NCI-H1105 (cell line): ENCODE measurements around the gene VSIG10.

ENCODE experiments used
- DNase-seq: peaks from one replicate; lab custom pipeline; 2025; lab: John Stamatoyannopoulos, UW

The VSIG10 gene

DNA sequence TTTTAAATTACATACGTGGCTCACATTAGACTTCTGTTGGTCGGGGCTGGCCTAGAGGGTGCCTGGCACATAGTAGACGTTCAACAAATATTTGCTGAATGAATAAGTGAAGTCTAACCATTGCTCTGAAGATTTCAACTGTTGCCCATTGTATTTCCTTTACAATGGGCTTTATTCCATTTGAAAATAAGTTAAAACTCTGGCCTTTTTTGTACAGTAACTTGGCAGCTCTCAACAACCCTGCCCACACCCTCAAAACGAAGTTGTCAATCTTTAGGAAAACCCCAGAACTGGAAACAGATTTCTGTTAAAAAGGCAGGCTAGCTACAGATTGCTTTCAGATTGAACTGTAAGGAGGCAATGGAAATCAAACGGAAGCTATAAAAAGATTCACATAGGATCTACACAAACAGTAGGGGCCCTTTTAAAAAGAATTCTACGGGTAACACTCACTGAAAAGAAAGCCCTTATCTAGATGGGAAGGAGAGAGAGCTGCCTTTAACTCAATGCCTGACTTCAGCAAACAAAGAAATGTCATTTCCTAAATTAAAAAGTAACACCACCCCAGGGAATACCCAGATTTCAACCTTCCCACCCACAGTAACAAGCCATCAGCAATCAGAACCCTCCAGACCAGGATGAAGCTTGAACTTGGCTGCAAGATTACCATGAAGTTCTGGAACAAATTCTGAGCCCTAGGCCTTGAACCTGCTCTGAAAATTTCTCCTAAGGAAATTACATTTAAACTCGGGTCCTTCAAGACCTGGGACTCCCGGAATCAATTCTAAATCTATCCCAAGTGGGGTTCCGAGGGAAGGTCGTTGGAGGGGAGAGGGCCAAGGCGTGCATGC lies 44.2 kb downstream of the VSIG10 start:
- DNase-seq = no peak

- DNase-seq = no peak
Measured at GRCh38 chr12:118058881-118059280, 44.9 kb downstream of the VSIG10 start.

- DNase-seq = no peak
Measured at GRCh38 chr12:118058227-118058626, 45.6 kb downstream of the VSIG10 start.

DNA sequence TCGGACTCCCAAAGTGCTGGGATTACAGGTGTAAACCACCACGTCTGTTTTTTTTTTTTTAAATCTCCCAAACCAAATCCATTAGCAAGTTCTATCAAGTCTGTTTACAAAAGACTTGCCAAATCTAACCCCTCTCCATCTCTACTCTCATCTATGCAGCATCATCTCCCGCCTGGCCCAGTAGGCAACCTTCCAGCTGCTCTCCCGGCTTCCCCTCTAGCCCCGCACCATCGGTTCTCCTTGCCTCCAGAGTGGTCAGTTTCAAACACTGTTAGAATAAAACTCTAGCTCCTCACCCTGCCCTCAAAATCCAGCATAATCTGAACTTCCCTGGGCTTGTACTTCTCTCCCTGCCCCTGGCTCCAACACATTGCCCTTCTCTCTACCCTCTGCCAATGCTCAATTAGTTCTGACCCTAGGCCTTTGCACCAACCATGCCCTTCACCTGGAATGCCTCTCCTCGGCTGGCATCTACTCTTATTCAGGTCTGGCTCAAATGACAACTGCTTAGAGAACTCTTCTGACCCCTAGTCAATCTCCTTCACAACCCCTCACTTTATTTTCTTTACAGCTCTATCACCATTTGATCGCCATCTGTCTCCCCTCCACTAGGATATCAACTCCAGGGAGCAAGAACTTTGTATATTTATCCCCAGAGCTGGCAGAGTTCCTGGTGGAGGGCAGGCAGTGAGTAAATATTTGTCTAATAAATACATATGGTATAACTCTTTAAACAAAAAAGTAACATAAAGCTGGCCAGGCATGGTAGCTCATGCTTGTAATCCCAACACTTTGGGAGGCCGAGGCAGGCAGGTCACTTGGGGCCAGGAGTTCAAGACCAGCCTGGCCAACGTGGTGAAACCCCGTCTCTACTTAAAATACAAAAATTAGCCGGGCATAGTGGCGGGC lies 47.7 kb downstream of the VSIG10 start:
- no peak for DNase-seq

- DNase-seq = no peak
Measured at GRCh38 chr12:118055144-118055557, 48.7 kb downstream of the VSIG10 start.

DNA sequence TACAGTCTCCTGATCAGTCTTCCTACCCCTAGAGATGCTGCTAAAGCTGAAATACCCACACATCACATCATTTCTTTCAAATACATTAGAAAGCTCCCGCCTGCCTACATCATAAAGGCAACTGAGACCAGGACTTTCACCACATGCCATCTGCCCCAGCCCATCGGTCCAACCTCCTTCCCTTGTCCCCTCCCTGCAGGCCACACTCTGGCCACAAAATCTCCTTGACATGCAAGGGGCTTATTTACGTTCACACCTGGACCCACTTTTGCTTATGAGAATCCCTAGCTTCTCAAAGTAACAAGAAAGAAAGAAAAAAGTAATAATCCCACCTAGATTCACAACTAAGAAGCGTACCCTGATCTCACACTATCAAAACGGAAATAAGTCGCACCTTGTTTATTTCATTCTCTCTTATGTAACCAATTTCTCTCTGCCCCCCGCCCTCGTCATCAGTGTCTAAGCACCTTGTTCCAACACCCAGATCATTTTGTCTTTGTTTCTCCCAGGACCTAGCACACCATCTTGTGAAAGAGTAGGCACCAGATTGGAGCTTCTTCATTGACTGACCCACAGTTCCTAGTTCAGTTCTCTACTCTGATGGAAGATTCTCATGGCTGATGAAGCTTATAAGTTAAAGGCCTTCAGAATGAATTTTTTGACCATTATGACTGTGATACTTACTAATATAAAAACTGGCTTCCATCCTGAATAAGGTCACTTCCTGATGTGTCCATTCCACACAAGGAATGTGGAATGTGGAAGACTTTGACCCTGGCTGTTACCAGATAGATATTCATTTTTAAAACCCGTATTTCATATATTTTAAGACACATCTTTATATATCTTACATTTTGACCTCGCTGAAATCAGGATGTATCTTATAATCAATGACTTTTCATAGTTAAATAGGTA lies 50.5 kb downstream of the VSIG10 start:
- no peak for DNase-seq

DNA sequence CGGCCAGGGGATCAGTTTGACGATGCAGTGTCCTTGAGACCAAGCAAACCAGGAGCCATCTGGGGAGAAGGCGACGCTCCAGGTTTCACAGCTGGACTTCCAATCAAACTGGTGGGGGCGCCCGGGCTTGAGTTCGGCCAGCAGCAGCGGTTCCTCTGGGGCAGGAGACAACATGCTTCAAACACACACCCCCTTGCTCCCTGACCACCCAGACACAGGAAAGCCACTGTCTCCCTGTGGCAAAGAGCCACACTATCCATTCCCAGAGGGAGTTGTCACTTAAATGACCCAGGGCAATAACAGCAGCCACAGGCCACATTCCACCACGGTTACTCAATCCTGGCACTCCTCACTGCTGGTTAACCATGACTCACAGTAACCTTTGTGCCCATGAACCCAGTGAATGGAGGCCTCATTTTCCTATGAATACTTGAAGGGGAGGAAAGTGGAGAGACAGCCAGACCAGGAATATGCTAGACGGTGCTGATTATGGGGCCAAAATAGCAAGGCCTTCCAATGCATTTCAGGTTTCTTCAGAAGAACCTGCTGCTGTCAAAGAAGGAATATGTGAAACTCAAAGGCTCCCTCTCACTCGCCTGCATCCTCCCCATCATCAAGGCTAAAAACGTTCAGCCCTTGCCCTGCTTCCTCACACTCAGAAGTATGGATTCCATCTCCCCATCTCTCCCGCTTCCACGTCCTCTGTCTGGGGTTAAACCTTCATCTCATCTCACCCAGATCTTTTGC lies 51.3 kb downstream of the VSIG10 start:
- DNase-seq = no peak

DNA sequence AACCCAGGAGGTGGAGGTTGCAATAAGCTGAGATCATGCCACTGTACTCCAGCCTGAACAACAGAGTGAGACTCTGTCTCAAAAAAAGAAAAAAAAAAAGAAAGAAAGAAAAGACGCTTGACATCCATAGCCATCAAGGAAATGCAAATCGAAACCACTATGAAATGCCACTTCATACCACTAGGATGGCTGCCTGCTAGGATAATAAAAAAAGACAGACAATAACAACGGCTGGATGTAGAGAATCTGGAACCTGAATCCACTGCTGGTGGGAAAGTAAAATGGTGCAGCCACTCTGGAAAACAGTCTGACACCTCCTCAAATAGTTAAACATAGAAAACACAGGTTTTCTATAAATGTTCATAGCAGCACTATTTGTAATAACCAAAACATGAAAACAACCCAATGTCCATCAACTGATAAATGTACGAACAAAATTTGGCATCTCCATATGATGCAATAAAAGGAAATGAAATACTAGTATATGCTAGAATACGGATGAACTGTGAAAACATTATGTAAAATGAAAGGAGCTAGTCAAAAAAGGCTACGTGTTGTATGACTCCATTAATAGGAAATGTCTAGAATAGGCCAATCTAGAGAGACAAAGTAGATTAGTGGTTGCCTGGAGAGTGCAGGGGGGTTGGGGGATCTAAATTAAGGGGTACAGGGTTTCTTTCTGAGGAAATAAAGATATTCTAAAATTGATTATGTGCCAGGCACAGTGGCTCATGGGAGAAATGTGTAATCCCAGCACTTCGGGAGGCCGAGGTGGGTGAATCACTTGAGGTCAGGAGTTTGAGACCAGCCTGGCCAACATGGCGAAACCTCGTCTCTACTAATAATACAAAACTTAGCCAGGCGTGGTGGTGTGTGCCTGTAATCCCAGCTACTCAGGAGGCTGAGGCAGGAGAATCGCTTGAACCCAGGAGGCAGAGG lies 52.6 kb downstream of the VSIG10 start:
- no peak for DNase-seq

DNA sequence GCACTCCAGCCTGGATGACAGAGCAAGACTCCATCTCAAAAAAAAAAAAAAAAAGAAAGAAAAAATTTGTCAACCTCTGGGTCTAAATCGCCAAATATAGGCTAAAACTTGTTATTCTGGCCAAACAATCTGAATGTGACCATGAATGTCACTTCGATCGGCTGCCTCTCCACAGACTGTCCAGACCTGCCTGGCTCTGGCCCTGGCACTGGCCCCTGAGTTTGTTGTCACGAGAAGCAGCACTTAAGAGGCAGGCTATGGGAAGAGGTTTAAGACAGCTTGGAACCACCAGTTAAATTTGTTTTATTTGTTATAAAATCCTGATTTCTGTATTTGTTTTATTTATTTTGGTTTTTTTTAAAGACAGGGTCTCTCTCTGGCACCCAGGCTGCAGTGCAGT lies 57.4 kb downstream of the VSIG10 start:
- no peak for DNase-seq

DNA sequence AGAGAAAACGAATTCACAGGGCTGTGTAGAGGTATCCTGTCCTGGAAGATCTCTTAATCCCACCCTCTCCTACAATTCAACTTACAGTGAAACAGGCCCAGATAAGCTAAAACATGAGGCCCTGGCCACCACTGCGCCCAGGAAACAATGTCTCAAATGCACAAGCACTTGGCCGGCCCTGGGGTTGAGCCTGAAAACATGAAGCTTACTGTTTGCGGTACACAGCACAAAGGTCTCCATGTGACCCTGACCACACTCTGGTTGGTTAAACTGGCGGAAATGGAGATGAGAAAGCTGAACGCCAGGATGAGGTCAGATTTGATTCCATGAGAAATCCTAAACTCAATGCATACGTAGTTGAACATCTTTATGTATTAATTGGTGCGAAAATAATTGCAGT lies 59.2 kb downstream of the VSIG10 start:
- DNase-seq = no peak

GRCh38 chr12:118044075-118044474 lies 59.7 kb downstream of the VSIG10 start:
- no peak for DNase-seq

GRCh38 chr12:118042091-118042490 lies 61.7 kb downstream of the VSIG10 start:
- no peak for DNase-seq

DNA sequence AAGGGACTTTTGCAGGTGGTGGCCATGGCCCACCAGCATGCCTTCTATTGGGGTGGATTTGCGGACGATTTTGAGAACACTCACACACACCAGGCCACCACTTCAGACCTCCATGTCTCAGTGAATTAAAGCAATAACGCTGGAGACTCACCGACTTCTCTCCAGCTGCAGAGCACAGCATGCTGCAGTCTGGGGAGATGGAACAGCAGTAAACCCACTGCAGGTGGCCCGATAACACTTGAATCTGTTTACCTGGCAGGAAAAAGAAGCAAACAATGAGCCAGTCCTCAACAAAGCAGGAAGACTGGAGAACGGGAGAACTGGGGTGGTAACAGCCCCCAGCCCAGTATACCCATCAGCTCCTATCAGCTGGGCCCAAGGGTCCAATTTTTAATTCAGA lies 65.7 kb downstream of the VSIG10 start:
- peak; percentile 27 for DNase-seq

DNA sequence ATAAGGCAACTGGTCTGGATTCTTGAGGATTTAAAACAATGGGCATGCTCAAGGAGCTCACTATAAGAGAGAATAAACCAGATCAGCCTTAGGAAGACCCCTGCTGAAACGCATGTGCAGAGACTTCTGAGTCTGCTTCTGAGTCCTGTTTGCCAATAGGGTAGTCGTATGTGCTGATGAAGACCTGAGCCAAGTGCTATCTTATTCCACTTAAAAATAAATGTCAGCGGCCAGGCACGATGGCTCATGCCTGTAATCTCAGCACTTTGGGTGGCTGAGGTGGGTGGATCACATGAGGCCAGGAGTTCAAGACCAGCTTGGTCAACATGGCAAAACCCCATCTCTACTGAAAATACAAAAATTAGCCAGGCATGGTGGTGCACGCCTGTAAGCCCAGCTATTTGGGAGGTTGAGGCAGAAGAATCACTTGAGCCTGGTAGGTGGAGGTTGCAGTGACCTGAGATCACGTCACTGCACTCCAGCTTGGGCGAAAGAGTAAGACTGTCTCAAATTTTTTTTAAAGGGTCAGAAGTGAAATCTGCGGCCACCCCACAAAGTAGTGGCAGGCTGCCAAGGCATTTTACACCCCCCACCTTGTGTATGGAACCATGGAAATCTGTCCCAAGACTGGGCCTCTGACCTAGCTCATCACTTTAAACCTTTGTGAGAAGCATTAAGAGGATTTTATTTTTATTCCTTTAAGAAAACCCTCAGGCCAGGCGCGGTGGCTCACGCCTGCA lies 67.0 kb downstream of the VSIG10 start:
- DNase-seq = no peak

DNA sequence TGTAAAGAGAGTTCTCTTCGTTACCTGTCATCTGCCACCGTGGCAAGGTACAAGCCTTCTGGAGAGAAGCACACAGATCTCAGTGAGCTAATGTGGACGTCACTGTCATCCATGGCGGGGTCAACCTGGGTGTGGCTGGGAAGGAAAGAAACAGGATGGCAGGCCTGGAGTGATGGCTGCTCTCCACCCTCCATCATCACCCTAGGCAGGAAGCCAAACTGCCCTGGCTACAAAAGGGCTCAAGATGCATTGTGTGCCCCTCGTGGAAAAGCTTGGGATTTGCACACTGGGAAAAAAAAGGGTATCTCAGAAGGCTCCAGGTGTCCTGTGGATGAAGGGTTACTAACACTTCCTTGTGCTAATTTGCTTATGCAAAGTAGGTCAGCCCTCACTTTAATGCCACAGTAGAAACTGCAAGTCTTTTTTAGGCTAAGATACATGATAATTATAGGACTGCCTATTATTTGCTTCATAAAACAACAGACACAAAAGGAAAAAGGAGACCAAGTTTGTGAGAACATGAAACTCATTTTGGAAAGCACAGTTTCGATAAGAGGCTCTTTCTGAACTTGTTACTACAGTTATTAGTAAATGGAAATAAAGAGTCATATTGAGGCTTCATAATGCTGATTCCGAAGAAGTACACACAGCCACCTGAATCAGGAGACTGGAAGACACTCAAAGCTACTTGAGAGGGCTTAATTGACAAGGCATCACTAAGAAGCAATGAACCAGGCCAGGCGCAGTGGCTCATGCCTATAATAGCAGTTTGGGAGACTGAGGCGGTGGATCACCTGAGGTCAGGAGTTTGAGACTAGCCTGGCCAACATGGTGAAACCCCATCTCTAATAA lies 68.4 kb downstream of the VSIG10 start:
- peak; percentile 51 for DNase-seq

DNA sequence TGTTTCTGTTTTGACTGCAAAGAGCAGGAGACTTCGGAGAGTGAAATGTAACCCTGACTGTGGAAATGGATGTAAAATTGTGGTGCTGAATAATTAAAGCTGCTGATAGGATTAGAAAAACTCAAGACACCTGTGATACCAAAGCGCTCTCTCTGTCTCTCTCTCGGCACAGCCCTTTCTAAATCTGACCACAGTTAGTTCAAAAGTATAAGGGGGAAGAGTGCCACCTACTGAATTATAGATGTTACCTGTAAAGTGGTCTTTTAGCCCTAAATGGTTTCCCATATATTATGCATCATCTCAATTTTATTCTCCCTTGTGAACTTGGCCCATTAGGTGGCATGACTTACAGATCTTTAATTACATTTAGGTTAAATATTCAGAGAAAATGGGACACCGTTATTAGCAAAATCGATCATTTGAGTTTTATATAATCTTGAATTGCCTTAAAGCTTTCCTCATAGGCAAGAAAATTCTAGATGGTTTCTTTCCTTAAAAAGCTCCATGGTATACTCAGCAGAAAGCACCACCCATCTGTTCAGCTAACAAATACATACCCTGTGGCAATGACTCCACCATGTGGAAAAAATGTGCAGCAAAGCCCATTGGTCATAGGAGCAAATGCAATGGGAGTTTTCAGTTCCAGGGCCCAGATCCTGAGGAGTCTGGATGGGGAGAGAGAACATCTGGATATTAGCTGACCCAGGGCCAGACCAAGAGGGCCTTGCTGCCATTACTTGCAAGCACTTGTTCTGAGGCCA lies 69.2 kb downstream of the VSIG10 start:
- DNase-seq = peak; percentile 52

DNA sequence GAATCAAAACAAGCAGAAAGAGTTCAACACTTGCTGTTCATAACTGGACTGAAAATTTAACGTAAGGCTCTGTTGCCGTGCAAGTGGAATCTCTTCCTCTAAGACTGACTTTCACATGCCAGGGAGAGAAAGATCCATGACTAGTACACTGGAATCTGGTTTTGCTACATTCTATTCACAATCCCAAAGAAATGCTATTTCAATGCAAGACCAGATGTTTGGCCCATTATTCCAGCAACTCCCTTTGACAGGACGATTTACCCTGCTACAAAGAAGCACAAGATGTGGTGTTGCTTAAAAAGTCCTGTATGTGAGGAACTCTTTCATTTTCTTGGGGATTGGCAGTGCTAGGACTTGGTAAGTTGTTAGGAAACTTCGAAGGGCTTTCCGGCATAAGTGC lies 69.9 kb downstream of the VSIG10 start:
- DNase-seq = no peak

- no peak for DNase-seq
Measured at GRCh38 chr12:118033323-118033722, 70.5 kb downstream of the VSIG10 start.
